HepG2 (cell line): ENCODE data around the gene MRPL38.

Source experiments
- BATF2 ChIP-seq: sonication (generic); formaldehyde crosslinking; IDR thresholded peaks from 2 replicates; pipeline ENCODE4 v1.8.0; 2022; ENCODE audit warnings: mild to moderate bottlenecking, missing genetic modification reagents, moderate library complexity
- CREM ChIP-seq, 2 experiments: sonication (generic) in 1 of 2; formaldehyde crosslinking in 1 of 2; IDR thresholded peaks; 2 replicates each; pipeline versions ENCODE4 v1.4.0 to v1.6.1; 2016 to 2020; ENCODE audit warnings: antibody characterized with exemption in 1 of 2, mild to moderate bottlenecking in 1 of 2, missing genetic modification reagents in 1 of 2
- CTCF ChIP-seq: sonication (generic); formaldehyde crosslinking; IDR thresholded peaks from 2 replicates; pipeline ENCODE4 v1.5.0; 2020; ENCODE audit warnings: mild to moderate bottlenecking, missing genetic modification reagents, moderate library complexity
- DR1 ChIP-seq: sonication (generic); formaldehyde crosslinking; IDR thresholded peaks from 2 replicates; pipeline ENCODE4 v1.8.0; 2021; ENCODE audit warnings: mild to moderate bottlenecking, missing genetic modification reagents, inconsistent platforms
- POLR2A ChIP-seq, 2 experiments: IDR thresholded peaks; 2 replicates each; pipeline ENCODE4 v1.6.1; 2011; ENCODE audit warnings: low read depth in 2 of 2, low read length in 2 of 2, mild to moderate bottlenecking in 1 of 2, moderate library complexity in 1 of 2; ENCODE audit not compliant: insufficient read depth in 1 of 2
- SMAD3 ChIP-seq: sonication (generic); formaldehyde crosslinking; IDR thresholded peaks from 2 replicates; pipeline ENCODE4 v1.4.0; 2020; ENCODE audit warnings: missing genetic modification reagents
- ZBTB33 ChIP-seq: sonication (generic); formaldehyde crosslinking; IDR thresholded peaks from 2 replicates; pipeline ENCODE4 v1.4.0; 2020; ENCODE audit warnings: missing genetic modification reagents
- ZNF235 ChIP-seq: sonication (generic); formaldehyde crosslinking; IDR thresholded peaks from 2 replicates; pipeline ENCODE4 v1.8.1; 2023; ENCODE audit warnings: mild to moderate bottlenecking, missing genetic modification reagents, borderline replicate concordance
- ZNF335 ChIP-seq: sonication (generic); formaldehyde crosslinking; IDR thresholded peaks from 2 replicates; pipeline ENCODE4 v1.4.0; 2020; ENCODE audit warnings: missing genetic modification reagents
- ZNF773 ChIP-seq: sonication (generic); formaldehyde crosslinking; IDR thresholded peaks from 2 replicates; pipeline ENCODE4 v1.4.0; 2020; ENCODE audit warnings: missing genetic modification reagents, borderline replicate concordance

DNA sequence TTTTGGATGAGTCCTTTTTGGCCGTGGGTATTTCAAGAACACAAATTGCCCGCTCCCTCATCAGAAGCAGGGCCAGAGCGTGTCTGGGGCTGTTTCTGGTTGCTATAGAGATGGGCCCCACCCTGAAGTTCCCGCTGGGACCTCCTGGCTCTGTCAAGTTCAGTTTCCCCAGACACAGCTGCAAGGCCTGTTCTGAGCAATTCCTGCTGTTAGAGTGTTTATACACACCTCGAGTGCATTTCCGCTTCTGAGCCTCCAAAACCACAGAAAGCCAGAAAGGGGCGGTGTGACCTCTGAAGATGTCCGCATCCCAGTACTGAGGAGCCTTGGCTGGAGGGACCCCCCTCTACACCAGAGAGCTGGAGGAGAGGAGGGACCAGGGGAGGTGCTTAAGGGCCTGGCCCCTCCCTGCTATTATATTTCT is 40.2 kb downstream of the MRPL38 start:
- no peak for TF ChIP-seq ZBTB33 (CRISPR knock-in tag)
- TF ChIP-seq POLR2A (IDR thresholded peaks at IDR 0.05; ENCODE audit: insufficient read depth in 1 of 2, low read depth in 2 of 2, low read length in 2 of 2): no peak
- no peak for TF ChIP-seq ZNF235 (CRISPR knock-in tag)
- TF ChIP-seq CTCF (CRISPR knock-in tag): no peak
- TF ChIP-seq SMAD3: no peak
- TF ChIP-seq ZNF773 (CRISPR knock-in tag): no peak
- no peak for TF ChIP-seq CREM (IDR thresholded peaks at IDR 0.05)
- TF ChIP-seq CREM (CRISPR knock-in tag; IDR thresholded peaks at IDR 0.05): no peak
- TF ChIP-seq ZNF335 (CRISPR knock-in tag): no peak
- no peak for TF ChIP-seq BATF2 (CRISPR knock-in tag)
- TF ChIP-seq DR1 (CRISPR knock-in tag): no peak
